ENCODE data around the gene ETS2.

- TF ChIP-seq CTCF (IDR thresholded peaks at IDR 0.05; ENCODE audit: insufficient read depth, low read depth, low read length) (peak; percentile 22), EZH2 (IDR thresholded peaks at IDR 0.05; ENCODE audit: insufficient read depth, low read length) (no peak)
These were observed 871 bp upstream of the ETS2 start for GRCh38 chr21:38804789-38805327.

All from astrocyte (in vitro differentiated cells and primary cell).